A549 treated with AZD9567 at 1 μM for 4 hours (cell line): ENCODE data around the gene DAAM1. TPM values are rescaled to one million over a fixed set of nuclear protein-coding genes. Genes with fewer than 3 reads are reported as not detected.

Source experiments
- total RNA-seq: library from RNA; stranded (reverse); fragments of 200-300 nt; extraction: Qiagen RNA extraction; gene quantifications from 5 replicates; pipeline ENCODE4 v1.2.3, GENCODE V29; 2022; ENCODE audit not compliant: insufficient read depth

The DAAM1 gene
- 7.2 to 12.0 TPM (median 9.3 TPM) in 5 replicates for total RNA-seq

GRCh38 chr14:59188461-59189090 lies at the start of gene DAAM1:
TSS of gene DAAM1 (plus strand) at chr14:59188667. CDS start at chr14:59263478, 74,811 bp downstream.

